Measurements from ENCODE around the gene CREB5.

CREB5 gene

GRCh38 chr7:28435732-28436378 lies 23.5 kb downstream of the CREB5 start:
- peak; percentile 16 for DNase-seq

GRCh38 chr7:28440055-28440601 lies 27.8 kb downstream of the CREB5 start:
- no peak for DNase-seq

- no peak for DNase-seq
Measured at GRCh38 chr7:28442540-28443420, 30.5 kb downstream of the CREB5 start.

- DNase-seq = no peak
Measured at GRCh38 chr7:28446131-28446530, 33.8 kb downstream of the CREB5 start.

- DNase-seq = no peak
Measured at GRCh38 chr7:28447071-28447470, 34.8 kb downstream of the CREB5 start.

GRCh38 chr7:28448708-28449107 lies 36.4 kb downstream of the CREB5 start:
- DNase-seq = no peak

- no peak for DNase-seq
Measured at GRCh38 chr7:28452681-28453080, 40.4 kb downstream of the CREB5 start.

GRCh38 chr7:28455486-28455885 lies 43.2 kb downstream of the CREB5 start:
- no peak for DNase-seq

GRCh38 chr7:28456044-28456443 lies 43.7 kb downstream of the CREB5 start:
- DNase-seq = no peak

GRCh38 chr7:28458732-28459131 lies 46.4 kb downstream of the CREB5 start:
- DNase-seq = no peak

GRCh38 chr7:28459306-28459705 lies 47.0 kb downstream of the CREB5 start:
- DNase-seq = no peak

GRCh38 chr7:28465697-28466096 lies 53.4 kb downstream of the CREB5 start:
- no peak for DNase-seq

GRCh38 chr7:28466341-28466740 lies 54.0 kb downstream of the CREB5 start:
- DNase-seq = no peak

GRCh38 chr7:28466885-28467284 lies 54.6 kb downstream of the CREB5 start:
- DNase-seq = no peak

GRCh38 chr7:28469562-28469961 lies 57.2 kb downstream of the CREB5 start:
- DNase-seq = no peak

- DNase-seq = no peak
Measured at GRCh38 chr7:28470344-28470743, 58.0 kb downstream of the CREB5 start.

- DNase-seq = no peak
Measured at GRCh38 chr7:28472332-28472731, 60.0 kb downstream of the CREB5 start.

GRCh38 chr7:28473571-28474281 lies 61.4 kb downstream of the CREB5 start:
- DNase-seq = no peak

GRCh38 chr7:28474282-28474638 lies 61.9 kb downstream of the CREB5 start:
- no peak for DNase-seq

GRCh38 chr7:28474640-28475039 lies 62.3 kb downstream of the CREB5 start:
- no peak for DNase-seq

- no peak for DNase-seq
Measured at GRCh38 chr7:28477041-28477442, 64.7 kb downstream of the CREB5 start.

GRCh38 chr7:28478656-28479055 lies 66.3 kb downstream of the CREB5 start:
- DNase-seq = no peak

- no peak for DNase-seq
Measured at GRCh38 chr7:28479507-28479947, 67.2 kb downstream of the CREB5 start.
